ENCODE measurements around the gene SLC48A1. TPM values are rescaled to one million over a fixed set of nuclear protein-coding genes. Genes with fewer than 3 reads are reported as not detected.

SLC48A1 gene
- total RNA-seq, 4 donors from 2014 or later: 18.9 to 35.4 (median 25.4) TPM

DNA sequence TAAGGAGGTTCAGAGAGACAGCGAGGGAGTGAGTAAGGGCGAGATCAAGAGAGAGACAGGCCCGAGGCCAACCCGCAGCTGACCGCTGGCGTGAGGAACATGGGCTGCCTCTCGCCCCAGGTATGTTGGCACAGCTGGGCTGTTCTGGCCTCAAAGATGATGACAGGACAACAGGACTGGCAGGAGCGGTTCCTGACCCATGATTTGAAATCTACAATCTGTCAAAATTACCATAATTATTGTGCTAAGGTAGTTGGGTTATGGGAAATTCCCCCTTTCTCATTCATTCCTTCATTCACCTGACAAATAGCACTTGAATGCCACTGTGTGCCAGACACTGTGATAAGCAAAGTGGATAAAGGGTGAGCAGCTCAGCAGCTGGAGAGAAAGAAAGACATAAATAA is 42.7 kb upstream of the SLC48A1 start:
- H3K27me3 ChIP-seq: no peaks in the 10 kb centered on the region
- peak overlapping the region in 2 of 4 donors; percentile 0 to 10 for H3K27ac ChIP-seq
- WGBS, 2 donors: 64 to 70% methylated on average over 8 of the region's 8 CpGs
- H3K4me3 ChIP-seq: no peak overlapping the region
- TF ChIP-seq, protein P1, sequence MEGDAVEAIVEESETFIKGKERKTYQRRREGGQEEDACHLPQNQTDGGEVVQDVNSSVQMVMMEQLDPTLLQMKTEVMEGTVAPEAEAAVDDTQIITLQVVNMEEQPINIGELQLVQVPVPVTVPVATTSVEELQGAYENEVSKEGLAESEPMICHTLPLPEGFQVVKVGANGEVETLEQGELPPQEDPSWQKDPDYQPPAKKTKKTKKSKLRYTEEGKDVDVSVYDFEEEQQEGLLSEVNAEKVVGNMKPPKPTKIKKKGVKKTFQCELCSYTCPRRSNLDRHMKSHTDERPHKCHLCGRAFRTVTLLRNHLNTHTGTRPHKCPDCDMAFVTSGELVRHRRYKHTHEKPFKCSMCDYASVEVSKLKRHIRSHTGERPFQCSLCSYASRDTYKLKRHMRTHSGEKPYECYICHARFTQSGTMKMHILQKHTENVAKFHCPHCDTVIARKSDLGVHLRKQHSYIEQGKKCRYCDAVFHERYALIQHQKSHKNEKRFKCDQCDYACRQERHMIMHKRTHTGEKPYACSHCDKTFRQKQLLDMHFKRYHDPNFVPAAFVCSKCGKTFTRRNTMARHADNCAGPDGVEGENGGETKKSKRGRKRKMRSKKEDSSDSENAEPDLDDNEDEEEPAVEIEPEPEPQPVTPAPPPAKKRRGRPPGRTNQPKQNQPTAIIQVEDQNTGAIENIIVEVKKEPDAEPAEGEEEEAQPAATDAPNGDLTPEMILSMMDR (IDR thresholded peaks at IDR 0.05): no peak
- no peaks in the 10 kb centered on the region for H3K36me3 ChIP-seq
- no peak for DNase-seq
- H3K4me1 ChIP-seq: peaks cover 0 to 87% (median 24%) of the 10 kb centered on the region in 3 donors
- no peaks in the 10 kb centered on the region for H3K9me3 ChIP-seq
- intact Hi-C loops (cut with DNase I): no loop called here

DNA sequence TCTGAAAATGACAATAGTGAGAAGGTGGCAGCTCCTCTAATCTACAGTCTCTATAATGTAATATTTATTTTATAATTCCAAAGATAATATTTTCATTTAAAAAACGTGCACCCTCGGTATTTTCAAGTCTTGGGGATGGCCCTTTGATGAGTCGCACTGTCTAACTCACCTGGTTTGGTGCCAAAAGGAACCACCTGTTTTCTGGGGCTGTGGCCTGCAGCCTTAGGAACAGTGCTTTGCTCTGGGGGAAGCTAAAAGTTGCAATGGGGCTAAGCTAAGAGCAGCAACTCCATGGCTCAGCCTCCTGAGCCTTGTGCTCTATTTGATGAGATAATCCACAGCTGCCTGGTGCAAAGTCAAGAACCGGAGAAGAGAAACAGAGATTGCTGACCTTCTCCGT is 41.3 kb upstream of the SLC48A1 start:
- H3K27ac ChIP-seq: no peak overlapping the region
- intact Hi-C loops (cut with DNase I): no loop called here
- H3K27me3 ChIP-seq: no peaks in the 10 kb centered on the region
- H3K4me1 ChIP-seq: peaks cover 11 to 87% (median 30%) of the 10 kb centered on the region in 3 donors
- H3K9me3 ChIP-seq: no peaks in the 10 kb centered on the region
- H3K36me3 ChIP-seq: no peaks in the 10 kb centered on the region
- TF ChIP-seq POLR2A (IDR thresholded peaks at IDR 0.05): no peak
- no peak for DNase-seq
- WGBS, 2 donors: 51 to 55% methylated on average over 5 of the region's 5 CpGs
- no peak overlapping the region for H3K4me3 ChIP-seq

DNA sequence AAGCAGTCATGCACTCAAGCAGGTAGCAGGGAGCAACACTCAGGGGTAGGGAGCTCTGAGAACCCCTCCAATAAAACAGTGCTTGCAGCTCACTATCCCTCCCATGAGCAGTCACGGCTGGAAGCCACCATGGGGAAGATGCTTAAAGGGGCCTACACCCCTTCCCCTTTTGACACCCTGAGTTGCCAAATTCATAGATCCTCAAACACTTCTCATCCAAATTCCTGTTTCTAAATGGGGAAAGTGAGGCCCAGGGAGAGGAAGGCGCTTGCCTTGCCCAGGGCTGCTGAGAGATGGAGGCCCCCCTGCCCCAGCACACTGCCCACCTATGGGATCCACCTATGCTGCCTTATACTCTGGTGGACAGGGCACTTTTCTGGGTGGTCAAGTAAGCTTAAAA is 40.5 kb upstream of the SLC48A1 start:
- 75 to 83% methylated on average over 2 of the region's 2 CpGs for WGBS, 2 donors
- no peak for DNase-seq
- peaks cover 15 to 87% (median 35%) of the 10 kb centered on the region in 3 donors for H3K4me1 ChIP-seq
- intact Hi-C loops (cut with DNase I): no loop called here
- no peak overlapping the region for H3K4me3 ChIP-seq
- H3K36me3 ChIP-seq: no peaks in the 10 kb centered on the region
- no peaks in the 10 kb centered on the region for H3K9me3 ChIP-seq
- H3K27ac ChIP-seq: no peak overlapping the region
- no peak for TF ChIP-seq POLR2A (IDR thresholded peaks at IDR 0.05)
- TF ChIP-seq, protein P1 (IDR thresholded peaks at IDR 0.05): no peak
- no peaks in the 10 kb centered on the region for H3K27me3 ChIP-seq

DNA sequence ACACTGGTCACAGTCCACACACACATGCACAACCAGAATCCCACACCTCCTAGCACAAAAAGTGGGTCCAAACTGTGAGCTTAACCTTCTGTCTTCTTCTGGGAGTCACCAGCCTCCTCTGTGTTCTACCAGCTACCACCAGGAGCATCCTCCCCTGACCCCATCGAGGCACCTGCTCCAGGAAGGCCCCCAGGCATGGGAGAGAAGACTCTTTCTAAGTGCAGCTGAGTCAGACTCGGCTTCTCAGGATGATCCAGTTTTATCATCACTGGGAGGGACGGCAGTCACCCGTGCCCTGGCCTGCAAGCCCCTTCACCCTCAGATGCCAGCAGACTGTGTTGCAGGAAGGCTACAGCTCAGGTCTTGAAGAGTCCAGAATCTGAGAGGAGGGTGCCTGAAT is 39.9 kb upstream of the SLC48A1 start:
- Histone ChIP-seq H3K36me3 (peaks cover 0 to 3% (median 0%) of the 10 kb centered on the region in 3 donors), H3K4me3 (no peak overlapping the region), H3K27ac (no peak overlapping the region), H3K27me3 (no peaks in the 10 kb centered on the region), H3K9me3 (no peaks in the 10 kb centered on the region), H3K4me1 (peaks cover 15 to 91% (median 42%) of the 10 kb centered on the region in 3 donors)
- intact Hi-C loops (cut with DNase I): no loop called here
- no peak for DNase-seq
- no CpG with 5 or more reads among the region's 4 CpGs for WGBS, 2 donors
- no peak for TF ChIP-seq POLR2A (IDR thresholded peaks at IDR 0.05)
- TF ChIP-seq, protein P1 (IDR thresholded peaks at IDR 0.05): peak in 1 of 6 experiments; percentile 7

DNA sequence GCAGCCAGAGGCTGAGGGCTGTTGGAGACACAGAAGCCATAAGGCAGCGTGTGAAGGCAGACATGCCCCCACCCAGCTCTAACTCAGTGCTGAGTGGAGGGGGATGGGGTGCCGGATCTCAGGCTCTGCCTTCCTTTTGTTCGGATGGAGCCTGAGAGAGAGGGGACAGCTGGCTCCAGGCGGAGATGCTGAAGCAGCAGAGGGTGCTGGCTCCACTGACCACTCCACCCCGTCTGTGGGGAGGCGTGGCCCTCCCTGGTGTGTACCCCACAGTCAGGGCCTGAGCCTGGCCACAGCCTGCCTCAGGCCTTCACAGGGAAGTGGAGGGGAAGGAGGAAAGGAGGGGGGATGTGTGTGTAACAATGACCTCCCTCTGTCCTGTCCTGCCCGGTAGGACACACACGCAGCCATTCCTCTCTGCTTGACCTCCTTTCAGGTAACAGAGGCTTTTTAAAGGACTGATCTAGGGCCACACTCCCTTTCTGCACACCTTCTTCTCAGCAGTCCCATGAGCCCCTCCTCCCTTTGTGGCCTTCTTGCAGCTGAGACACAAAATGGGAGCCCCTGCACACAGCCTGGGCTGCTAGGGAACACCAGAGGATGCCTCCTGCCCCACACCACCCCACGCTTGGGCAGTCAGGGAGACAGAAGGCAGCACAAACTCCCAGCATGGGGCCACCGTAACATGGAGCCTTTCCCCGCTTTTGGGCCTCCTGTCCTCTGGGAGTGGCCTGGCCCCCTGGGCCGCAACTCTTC is 38.1 kb upstream of the SLC48A1 start:
- Histone ChIP-seq H3K4me3 (no peak overlapping the region), H3K36me3 (peaks cover 0 to 7% (median 0%) of the 10 kb centered on the region in 3 donors), H3K27me3 (no peaks in the 10 kb centered on the region), H3K4me1 (peaks cover 19 to 90% (median 47%) of the 10 kb centered on the region in 3 donors), H3K27ac (peak overlapping the region; percentile 71 to 85 (median 81)), H3K9me3 (no peaks in the 10 kb centered on the region)
- DNase-seq: no peak
- intact Hi-C loops (cut with DNase I): no loop called here
- WGBS, 2 donors: 69 to 85% methylated on average over 5 to 8 of the region's 12 CpGs
- no peak for TF ChIP-seq POLR2A (IDR thresholded peaks at IDR 0.05)
- TF ChIP-seq, protein P1 (IDR thresholded peaks at IDR 0.05): no peak
